ENCODE measurements around the gene KCTD10.

The KCTD10 gene

DNA sequence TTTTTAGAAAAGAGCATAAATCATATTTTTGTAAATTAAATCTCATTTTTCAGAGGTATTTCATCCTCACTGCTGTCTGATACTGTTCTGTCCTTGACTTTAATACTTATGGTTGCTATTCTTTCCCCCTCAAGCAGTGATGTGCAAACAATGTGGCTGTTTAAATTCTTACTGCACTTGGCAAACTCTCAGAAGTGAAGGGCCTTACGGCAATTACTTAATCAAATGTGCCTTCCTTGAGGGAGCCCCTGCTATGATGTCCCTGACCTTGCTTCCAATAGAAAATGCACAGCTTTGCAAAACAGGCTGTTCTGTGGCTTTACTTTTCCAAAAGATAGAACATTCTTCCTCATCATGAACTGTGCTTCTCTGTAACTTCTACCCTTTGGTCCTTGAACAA, 35.5 kb upstream of the KCTD10 start:
- no peaks in the 10 kb centered on the region for H3K79me1 ChIP-seq (ENCODE audit: low read length)
- H3K79me2 ChIP-seq (ENCODE audit: control insufficient read depth, insufficient read depth, low read length), result no peaks in the 10 kb centered on the region
- no peak overlapping the region for H4K8ac ChIP-seq (ENCODE audit: low read depth, low read length)
- H4K5ac ChIP-seq (ENCODE audit: low read length), result no peak overlapping the region
- H3K4ac ChIP-seq (ENCODE audit: low read depth, low read length), result no peak overlapping the region
- no peak for DNase-seq
- no peak overlapping the region for H2BK5ac ChIP-seq (ENCODE audit: low read length)
- H3K4me1 ChIP-seq (ENCODE audit: control insufficient read depth, low read depth, low read length), result no peaks in the 10 kb centered on the region
- H3K36me3 ChIP-seq (ENCODE audit: control insufficient read depth, insufficient read depth, low read length), result no peaks in the 10 kb centered on the region
- no peak overlapping the region for H2BK15ac ChIP-seq (replicated peaks; ENCODE audit: low read depth)
- H3K18ac ChIP-seq (ENCODE audit: low read length), result no peak overlapping the region
- WGBS (ENCODE audit: extremely low coverage, insufficient coverage, low lambda C conversion rate), result no CpG with 5 or more reads among the region's 1 CpG
- no peak overlapping the region for H3K23ac ChIP-seq (ENCODE audit: low read length)
- no peaks in the 10 kb centered on the region for H3K27me3 ChIP-seq (ENCODE audit: insufficient read depth, low read length, poor library complexity)
- H3K4me3 ChIP-seq (ENCODE audit: low read length), result no peak overlapping the region
- no peak overlapping the region for H3K4me2 ChIP-seq (ENCODE audit: low read length)
- H3K27ac ChIP-seq (ENCODE audit: low read depth, low read length), result no peak overlapping the region
- H2AK5ac ChIP-seq (ENCODE audit: low read length), result no peak overlapping the region
- no peak overlapping the region for H2BK120ac ChIP-seq (ENCODE audit: low read depth, low read length)
- no peak overlapping the region for H3K56ac ChIP-seq (ENCODE audit: low read length)
- H3K9ac ChIP-seq (ENCODE audit: low read length), result no peak overlapping the region

DNA sequence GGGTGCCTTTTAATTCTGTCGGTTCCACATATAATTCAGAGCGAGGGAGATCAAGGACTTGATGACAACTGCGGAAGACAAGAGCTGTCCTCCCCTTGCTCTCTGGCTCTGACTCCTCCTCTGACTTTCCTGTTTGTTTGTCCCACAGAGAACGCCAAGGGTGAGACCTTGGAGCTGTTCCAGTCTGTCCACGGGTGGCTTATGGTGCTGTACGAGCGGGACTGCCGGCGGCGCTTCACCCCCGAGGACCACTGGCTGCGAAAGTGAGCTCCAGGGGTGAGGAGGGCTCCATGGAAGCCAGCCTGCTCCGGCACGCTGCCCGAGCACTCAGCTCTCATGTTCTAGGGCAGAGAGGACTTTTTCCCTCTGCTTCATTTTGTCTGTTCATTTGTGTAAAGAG, 33.1 kb upstream of the KCTD10 start:
- Histone ChIP-seq H3K4me2 (ENCODE audit: low read length) (no peak overlapping the region), H2AK5ac (ENCODE audit: low read length) (no peak overlapping the region), H3K79me1 (ENCODE audit: low read length) (no peaks in the 10 kb centered on the region), H2BK5ac (ENCODE audit: low read length) (no peak overlapping the region), H4K5ac (ENCODE audit: low read length) (no peak overlapping the region), H2BK15ac (replicated peaks; ENCODE audit: low read depth) (no peak overlapping the region), H3K79me2 (ENCODE audit: control insufficient read depth, insufficient read depth, low read length) (no peaks in the 10 kb centered on the region), H3K4ac (ENCODE audit: low read depth, low read length) (no peak overlapping the region), H3K9ac (ENCODE audit: low read length) (no peak overlapping the region), H3K56ac (ENCODE audit: low read length) (no peak overlapping the region), H3K27ac (ENCODE audit: low read depth, low read length) (no peak overlapping the region), H3K4me1 (ENCODE audit: control insufficient read depth, low read depth, low read length) (no peaks in the 10 kb centered on the region), H4K8ac (ENCODE audit: low read depth, low read length) (no peak overlapping the region), H3K23ac (ENCODE audit: low read length) (no peak overlapping the region), H3K36me3 (ENCODE audit: control insufficient read depth, insufficient read depth, low read length) (no peaks in the 10 kb centered on the region), H2BK120ac (ENCODE audit: low read depth, low read length) (no peak overlapping the region), H3K27me3 (ENCODE audit: insufficient read depth, low read length, poor library complexity) (no peaks in the 10 kb centered on the region), H3K18ac (ENCODE audit: low read length) (no peak overlapping the region), H3K4me3 (ENCODE audit: low read length) (no peak overlapping the region)
- no CpG with 5 or more reads among the region's 15 CpGs for WGBS (ENCODE audit: extremely low coverage, insufficient coverage, low lambda C conversion rate)
- DNase-seq, result no peak

DNA sequence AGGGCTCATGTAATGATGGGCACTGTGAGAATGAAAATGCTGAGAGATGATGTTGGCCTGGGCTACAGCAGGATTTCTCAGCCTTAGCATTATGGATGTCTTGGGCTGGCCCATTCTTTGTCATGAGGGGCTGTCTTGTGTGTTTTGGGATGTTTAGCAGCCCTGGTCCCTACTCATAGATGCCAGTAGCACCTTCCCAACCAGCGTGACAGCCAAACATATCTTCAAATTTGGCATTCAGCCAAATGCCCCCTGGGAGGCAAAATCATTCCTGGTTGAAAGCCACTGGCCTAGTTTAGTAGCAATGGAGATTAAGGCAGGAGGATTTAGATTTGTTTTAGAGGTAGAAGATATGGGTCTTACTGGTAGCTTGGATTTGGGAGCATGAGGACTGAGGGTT, 27.0 kb upstream of the KCTD10 start:
- no peaks in the 10 kb centered on the region for H3K27me3 ChIP-seq (ENCODE audit: insufficient read depth, low read length, poor library complexity)
- H3K4me2 ChIP-seq (ENCODE audit: low read length), result no peak overlapping the region
- H2BK15ac ChIP-seq (replicated peaks; ENCODE audit: low read depth), result no peak overlapping the region
- H3K36me3 ChIP-seq (ENCODE audit: control insufficient read depth, insufficient read depth, low read length), result no peaks in the 10 kb centered on the region
- no peak overlapping the region for H2AK5ac ChIP-seq (ENCODE audit: low read length)
- no peaks in the 10 kb centered on the region for H3K79me1 ChIP-seq (ENCODE audit: low read length)
- no peak overlapping the region for H3K56ac ChIP-seq (ENCODE audit: low read length)
- no peak overlapping the region for H2BK120ac ChIP-seq (ENCODE audit: low read depth, low read length)
- no peak overlapping the region for H3K23ac ChIP-seq (ENCODE audit: low read length)
- no peaks in the 10 kb centered on the region for H3K4me1 ChIP-seq (ENCODE audit: control insufficient read depth, low read depth, low read length)
- H3K9ac ChIP-seq (ENCODE audit: low read length), result no peak overlapping the region
- no peak for DNase-seq
- H2BK5ac ChIP-seq (ENCODE audit: low read length), result no peak overlapping the region
- no peak overlapping the region for H3K27ac ChIP-seq (ENCODE audit: low read depth, low read length)
- no peak overlapping the region for H3K18ac ChIP-seq (ENCODE audit: low read length)
- H3K4ac ChIP-seq (ENCODE audit: low read depth, low read length), result no peak overlapping the region
- H3K4me3 ChIP-seq (ENCODE audit: low read length), result no peak overlapping the region
- H4K8ac ChIP-seq (ENCODE audit: low read depth, low read length), result no peak overlapping the region
- no peaks in the 10 kb centered on the region for H3K79me2 ChIP-seq (ENCODE audit: control insufficient read depth, insufficient read depth, low read length)
- WGBS (ENCODE audit: extremely low coverage, insufficient coverage, low lambda C conversion rate), result no CpG with 5 or more reads among the region's 1 CpG
- H4K5ac ChIP-seq (ENCODE audit: low read length), result no peak overlapping the region

DNA sequence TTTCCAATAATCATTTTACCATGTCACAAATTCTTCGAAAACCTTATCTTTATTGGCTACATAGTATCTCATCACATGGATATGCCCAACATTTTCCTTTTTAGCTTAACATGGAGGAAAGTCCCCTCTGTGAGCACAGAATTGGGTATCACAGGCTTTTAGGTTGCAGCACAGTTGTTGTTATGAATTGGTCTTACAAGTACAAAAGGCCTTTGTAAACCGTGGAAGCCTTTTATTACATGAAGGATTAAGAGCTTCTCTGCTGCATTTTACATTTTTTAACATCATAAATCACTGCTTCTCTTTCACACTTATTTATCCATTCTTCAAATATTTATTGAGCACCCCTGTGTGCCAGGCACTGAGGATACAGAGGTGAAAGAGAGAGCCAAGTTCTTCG, 26.5 kb upstream of the KCTD10 start:
- WGBS (ENCODE audit: extremely low coverage, insufficient coverage, low lambda C conversion rate), result no CpG with 5 or more reads among the region's 3 CpGs

DNA sequence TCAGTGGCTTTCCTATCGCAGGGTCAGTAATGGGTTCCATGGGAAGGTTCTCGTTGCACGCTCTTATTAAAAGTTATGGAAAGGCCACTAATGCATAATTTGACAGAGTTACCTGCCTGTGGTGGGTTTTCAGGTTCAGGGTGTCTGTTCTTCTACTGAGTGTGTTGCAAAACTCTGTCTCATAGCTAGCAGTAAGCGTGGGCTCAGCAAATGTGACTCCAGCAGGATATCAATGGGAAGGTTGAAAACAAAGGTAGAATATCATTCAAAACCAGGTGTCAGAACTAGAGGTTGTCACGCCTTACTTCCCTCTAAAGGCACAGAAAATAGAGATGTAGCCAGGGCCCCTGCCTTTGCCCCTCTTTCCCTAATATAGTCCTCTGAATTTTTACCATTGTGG, 25.2 kb upstream of the KCTD10 start:
- no peaks in the 10 kb centered on the region for H3K36me3 ChIP-seq (ENCODE audit: control insufficient read depth, insufficient read depth, low read length)

More for the DNA sequence above, 26.5 kb upstream of the KCTD10 start:
- Histone ChIP-seq H4K8ac (ENCODE audit: low read depth, low read length) (no peak overlapping the region), H3K27me3 (ENCODE audit: insufficient read depth, low read length, poor library complexity) (no peaks in the 10 kb centered on the region), H2AK5ac (ENCODE audit: low read length) (no peak overlapping the region), H3K23ac (ENCODE audit: low read length) (no peak overlapping the region), H3K4me1 (ENCODE audit: control insufficient read depth, low read depth, low read length) (no peaks in the 10 kb centered on the region), H3K36me3 (ENCODE audit: control insufficient read depth, insufficient read depth, low read length) (no peaks in the 10 kb centered on the region), H3K27ac (ENCODE audit: low read depth, low read length) (no peak overlapping the region), H2BK5ac (ENCODE audit: low read length) (no peak overlapping the region), H3K4me2 (ENCODE audit: low read length) (no peak overlapping the region), H2BK120ac (ENCODE audit: low read depth, low read length) (no peak overlapping the region), H3K4ac (ENCODE audit: low read depth, low read length) (no peak overlapping the region), H3K4me3 (ENCODE audit: low read length) (no peak overlapping the region), H3K18ac (ENCODE audit: low read length) (no peak overlapping the region), H3K79me1 (ENCODE audit: low read length) (no peaks in the 10 kb centered on the region), H3K79me2 (ENCODE audit: control insufficient read depth, insufficient read depth, low read length) (no peaks in the 10 kb centered on the region), H3K9ac (ENCODE audit: low read length) (no peak overlapping the region), H3K56ac (ENCODE audit: low read length) (no peak overlapping the region), H4K5ac (ENCODE audit: low read length) (no peak overlapping the region), H2BK15ac (replicated peaks; ENCODE audit: low read depth) (no peak overlapping the region)
- no peak for DNase-seq

DNA sequence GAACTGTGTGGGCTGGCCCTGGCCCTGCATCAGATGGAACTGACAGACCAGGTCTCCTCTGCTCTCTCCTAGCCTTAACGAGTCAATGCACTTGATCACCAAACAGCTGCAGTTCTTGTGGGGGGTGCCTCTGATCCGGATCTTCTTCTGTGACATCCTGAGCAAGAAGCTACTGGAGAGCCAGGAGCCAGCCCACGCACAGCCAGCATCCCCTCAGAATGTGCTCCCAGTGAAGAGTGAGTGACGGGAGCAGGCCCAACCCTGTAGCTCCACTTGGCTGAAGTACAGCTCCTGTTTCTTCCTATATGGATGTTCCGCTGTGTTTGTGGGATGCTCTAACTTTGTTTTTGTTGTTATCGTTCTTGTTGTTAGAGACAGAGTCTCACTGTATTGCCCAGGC, 24.2 kb upstream of the KCTD10 start:
- Histone ChIP-seq H2BK120ac (ENCODE audit: low read depth, low read length) (no peak overlapping the region), H3K23ac (ENCODE audit: low read length) (no peak overlapping the region), H3K4me3 (ENCODE audit: low read length) (no peak overlapping the region), H3K27ac (ENCODE audit: low read depth, low read length) (no peak overlapping the region), H4K8ac (ENCODE audit: low read depth, low read length) (no peak overlapping the region), H4K5ac (ENCODE audit: low read length) (no peak overlapping the region), H3K9ac (ENCODE audit: low read length) (no peak overlapping the region), H3K4me2 (ENCODE audit: low read length) (no peak overlapping the region), H3K36me3 (ENCODE audit: control insufficient read depth, insufficient read depth, low read length) (no peaks in the 10 kb centered on the region), H2AK5ac (ENCODE audit: low read length) (no peak overlapping the region), H2BK5ac (ENCODE audit: low read length) (no peak overlapping the region), H3K56ac (ENCODE audit: low read length) (no peak overlapping the region), H3K27me3 (ENCODE audit: insufficient read depth, low read length, poor library complexity) (no peaks in the 10 kb centered on the region), H3K79me2 (ENCODE audit: control insufficient read depth, insufficient read depth, low read length) (no peaks in the 10 kb centered on the region), H3K18ac (ENCODE audit: low read length) (no peak overlapping the region), H3K4me1 (ENCODE audit: control insufficient read depth, low read depth, low read length) (no peaks in the 10 kb centered on the region), H3K79me1 (ENCODE audit: low read length) (no peaks in the 10 kb centered on the region), H2BK15ac (replicated peaks; ENCODE audit: low read depth) (no peak overlapping the region), H3K4ac (ENCODE audit: low read depth, low read length) (no peak overlapping the region)
- no peak for DNase-seq
- WGBS (ENCODE audit: extremely low coverage, insufficient coverage, low lambda C conversion rate), result no CpG with 5 or more reads among the region's 6 CpGs

More for the DNA sequence above, 25.2 kb upstream of the KCTD10 start:
- H3K56ac ChIP-seq (ENCODE audit: low read length), result no peak overlapping the region
- H2AK5ac ChIP-seq (ENCODE audit: low read length), result no peak overlapping the region
- H3K4me3 ChIP-seq (ENCODE audit: low read length), result no peak overlapping the region
- no peak overlapping the region for H3K9ac ChIP-seq (ENCODE audit: low read length)
- no peak for DNase-seq
- H2BK15ac ChIP-seq (replicated peaks; ENCODE audit: low read depth), result no peak overlapping the region
- no peak overlapping the region for H3K18ac ChIP-seq (ENCODE audit: low read length)
- no peaks in the 10 kb centered on the region for H3K27me3 ChIP-seq (ENCODE audit: insufficient read depth, low read length, poor library complexity)
- no peak overlapping the region for H2BK120ac ChIP-seq (ENCODE audit: low read depth, low read length)
- H4K5ac ChIP-seq (ENCODE audit: low read length), result no peak overlapping the region
- no CpG with 5 or more reads among the region's 5 CpGs for WGBS (ENCODE audit: extremely low coverage, insufficient coverage, low lambda C conversion rate)
- H3K4ac ChIP-seq (ENCODE audit: low read depth, low read length), result no peak overlapping the region
- H3K23ac ChIP-seq (ENCODE audit: low read length), result no peak overlapping the region
- H3K4me2 ChIP-seq (ENCODE audit: low read length), result no peak overlapping the region
- H3K27ac ChIP-seq (ENCODE audit: low read depth, low read length), result no peak overlapping the region
- no peaks in the 10 kb centered on the region for H3K79me2 ChIP-seq (ENCODE audit: control insufficient read depth, insufficient read depth, low read length)
- no peak overlapping the region for H4K8ac ChIP-seq (ENCODE audit: low read depth, low read length)
- no peak overlapping the region for H2BK5ac ChIP-seq (ENCODE audit: low read length)
- H3K79me1 ChIP-seq (ENCODE audit: low read length), result no peaks in the 10 kb centered on the region
- no peaks in the 10 kb centered on the region for H3K4me1 ChIP-seq (ENCODE audit: control insufficient read depth, low read depth, low read length)
